H9 (cell line): ENCODE measurements around the gene LRRC45. TPM values are rescaled to one million over a fixed set of nuclear protein-coding genes. Genes with fewer than 3 reads are reported as not detected.

Source experiments
- DNase-seq: peaks from one replicate; pipeline ENCODE4 v3.0.0-alpha.2; 2017
- H2AFZ ChIP-seq: one replicate; pipeline ENCODE4 v1.6.1; 2013; ENCODE audit warnings: mild to moderate bottlenecking, low read length, control low read depth, moderate library complexity
- H2AK5ac ChIP-seq: 2 replicates; pipeline ENCODE4 v1.6.1; 2013; ENCODE audit warnings: low read length, control low read depth, mixed read lengths; ENCODE audit not compliant: insufficient read length
- H2BK120ac ChIP-seq: one replicate; pipeline ENCODE4 v1.6.1; 2013; ENCODE audit warnings: low read depth, mild to moderate bottlenecking, low read length, control low read depth, inconsistent platforms; ENCODE audit not compliant: poor library complexity, severe bottlenecking
- H2BK12ac ChIP-seq: 2 replicates; pipeline ENCODE4 v1.6.1; 2013; ENCODE audit warnings: low read length, control low read depth, mixed read lengths, low read depth; ENCODE audit not compliant: insufficient read length
- H2BK15ac ChIP-seq: 2 replicates; pipeline ENCODE4 v1.6.1; 2013; ENCODE audit warnings: low read depth, low read length, control low read depth
- H2BK20ac ChIP-seq: one replicate; pipeline ENCODE4 v1.6.1; 2013; ENCODE audit warnings: low read depth, mild to moderate bottlenecking, low read length, control low read depth, inconsistent platforms; ENCODE audit not compliant: poor library complexity, severe bottlenecking
- H2BK5ac ChIP-seq: 2 replicates; pipeline ENCODE4 v1.6.1; 2013; ENCODE audit warnings: low read length, control low read depth, mixed read lengths; ENCODE audit not compliant: insufficient read length
- H3K14ac ChIP-seq: 2 replicates; pipeline ENCODE4 v1.6.1; 2013; ENCODE audit warnings: low read length, control low read depth; ENCODE audit not compliant: insufficient read depth
- H3K18ac ChIP-seq: 2 replicates; pipeline ENCODE4 v1.6.1; 2013; ENCODE audit warnings: low read depth, mild to moderate bottlenecking, mixed read lengths, low read length, control low read depth; ENCODE audit not compliant: insufficient read length
- H3K23ac ChIP-seq: 2 replicates; pipeline ENCODE4 v1.6.1; 2013; ENCODE audit warnings: low read length, control low read depth, mixed read lengths, low read depth; ENCODE audit not compliant: insufficient read length
- H3K23me2 ChIP-seq: 2 replicates; pipeline ENCODE4 v1.6.1; 2013; ENCODE audit warnings: low read depth, mild to moderate bottlenecking, mixed read lengths, low read length, control low read depth; ENCODE audit not compliant: insufficient read length, poor library complexity, severe bottlenecking
- H3K27ac ChIP-seq: 2 replicates; pipeline ENCODE4 v1.5.1; 2013; ENCODE audit warnings: low read length, control low read depth, mixed read lengths, low read depth; ENCODE audit not compliant: insufficient read length
- H3K27me3 ChIP-seq: 2 replicates; pipeline ENCODE4 v1.6.1; 2013; ENCODE audit warnings: low read length, control low read depth, inconsistent platforms; ENCODE audit not compliant: insufficient read depth
- H3K4ac ChIP-seq: 2 replicates; pipeline ENCODE4 v1.6.1; 2013; ENCODE audit warnings: low read depth, mild to moderate bottlenecking, control low read depth, inconsistent platforms, low read length, moderate library complexity
- H3K4me1 ChIP-seq: 2 replicates; pipeline ENCODE4 v1.6.1; 2013; ENCODE audit warnings: low read length, control low read depth, inconsistent platforms; ENCODE audit not compliant: insufficient read depth
- H3K4me2 ChIP-seq: 2 replicates; pipeline ENCODE4 v1.6.1; 2013; ENCODE audit warnings: low read length, control low read depth, mixed read lengths; ENCODE audit not compliant: insufficient read length, insufficient read depth
- H3K56ac ChIP-seq: 2 replicates; pipeline ENCODE4 v1.6.1; 2013; ENCODE audit warnings: low read depth, mild to moderate bottlenecking, mixed read lengths, low read length, control low read depth; ENCODE audit not compliant: insufficient read length
- H3K79me1 ChIP-seq: 2 replicates; pipeline ENCODE4 v1.6.1; 2013; ENCODE audit warnings: low read depth, mild to moderate bottlenecking, moderate library complexity, low read length, control low read depth, inconsistent platforms; ENCODE audit not compliant: insufficient read depth, poor library complexity, severe bottlenecking
- H3K79me2 ChIP-seq: 2 replicates; pipeline ENCODE4 v1.6.1; 2013; ENCODE audit warnings: low read length, control low read depth, inconsistent platforms; ENCODE audit not compliant: insufficient read depth
- H3K9ac ChIP-seq: 2 replicates; pipeline ENCODE4 v1.6.1; 2013; ENCODE audit warnings: low read length, control low read depth, mixed read lengths; ENCODE audit not compliant: insufficient read length; ENCODE audit errors: extremely low read depth
- H3K9me3 ChIP-seq: one replicate; pipeline ENCODE4 v1.6.1; 2013; ENCODE audit warnings: low read depth, low read length, inconsistent platforms; ENCODE audit not compliant: control insufficient read depth
- H3T11ph ChIP-seq: one replicate; pipeline ENCODE4 v1.6.1; 2013; ENCODE audit warnings: mild to moderate bottlenecking, low read length, control low read depth, inconsistent platforms
- H4K20me1 ChIP-seq: one replicate; pipeline ENCODE4 v1.6.1; 2013; ENCODE audit not compliant: control insufficient read depth, insufficient read length, insufficient read depth
- H4K5ac ChIP-seq: 2 replicates; pipeline ENCODE4 v1.6.1; 2013; ENCODE audit warnings: low read depth, mild to moderate bottlenecking, mixed read lengths, low read length, control low read depth; ENCODE audit not compliant: insufficient read length
- H4K8ac ChIP-seq: replicated peaks from 2 replicates; pipeline ENCODE4 v1.6.1; 2013; ENCODE audit warnings: low read length, control low read depth, mixed read lengths, low read depth; ENCODE audit not compliant: insufficient read length
- H4K91ac ChIP-seq: 2 replicates; pipeline ENCODE4 v1.6.1; 2013; ENCODE audit warnings: low read depth, mild to moderate bottlenecking, moderate library complexity, mixed read lengths, low read length, control low read depth; ENCODE audit not compliant: insufficient read length
- H3K27ac Mint-ChIP-seq, 3 experiments: 2 replicates in 2 of 3; 3 replicates in 1 of 3; pipeline ENCODE4 v1.8.0; 2020 to 2021; ENCODE audit warnings: mixed read lengths in 3 of 3, mild to moderate bottlenecking in 1 of 3, moderate library complexity in 1 of 3
- H3K27me3 Mint-ChIP-seq: 2 replicates; pipeline ENCODE4 v1.8.0; 2021; ENCODE audit warnings: low read depth, mild to moderate bottlenecking, moderate library complexity, mixed read lengths
- H3K36me3 Mint-ChIP-seq, 3 experiments: 2 replicates in 2 of 3; 3 replicates in 1 of 3; pipeline ENCODE4 v1.8.0; 2020 to 2021; ENCODE audit warnings: low read depth in 3 of 3, mixed read lengths in 3 of 3; ENCODE audit not compliant: insufficient read depth in 1 of 3
- H3K4me1 Mint-ChIP-seq, 2 experiments: 2 replicates each; pipeline ENCODE4 v1.8.0; 2020; ENCODE audit warnings: mixed read lengths in 2 of 2
- H3K4me3 Mint-ChIP-seq, 2 experiments: 2 replicates in 1 of 2; 3 replicates in 1 of 2; pipeline ENCODE4 v1.8.0; 2020 to 2021; ENCODE audit warnings: mild to moderate bottlenecking in 2 of 2, mixed read lengths in 2 of 2, moderate library complexity in 1 of 2
- H3K9me3 Mint-ChIP-seq, 2 experiments: 2 replicates in 1 of 2; 3 replicates in 1 of 2; pipeline ENCODE4 v1.8.0; 2020; ENCODE audit warnings: mild to moderate bottlenecking in 2 of 2, mixed read lengths in 2 of 2, moderate library complexity in 1 of 2
- CTCF ChIP-seq: fragments of 200-600 bp; sonication (generic); conservative IDR thresholded peaks from 3 replicates; pipeline ENCODE4 v1.8.0; 2021; ENCODE audit warnings: antibody characterized with exemption, mild to moderate bottlenecking
- WGBS: extraction: QIAGEN DNeasy Blood & Tissue Kit; methylation state at CpG from one replicate; pipeline ENCODE4 v1.1.7; 2013; ENCODE audit warnings: missing lambda C conversion rate, low lambda C conversion rate, mixed read lengths; ENCODE audit not compliant: insufficient read length; ENCODE audit errors: extremely low coverage; 5-methylcytosine and 5-hydroxymethylcytosine counted together
- total RNA-seq: library from RNA; stranded (reverse); gene quantifications from 2 replicates; pipeline ENCODE4 v1.2.1, GENCODE V29; 2021

The LRRC45 gene
- total RNA-seq, 1 experiment from 2014 or later: 28.7 TPM

- peaks cover 8 to 24% (median 16%) of the 10 kb centered on the region in 3 experiments; a peak in 6 of 7 replicates for H3K36me3 Mint-ChIP-seq
- no peak overlapping the region for H3K4ac ChIP-seq
- H3K79me2 ChIP-seq: no peaks in the 10 kb centered on the region
- peak overlapping the region; percentile 55 for H3K9ac ChIP-seq
- peak overlapping the region; percentile 66; the same call in 1 of the 2 replicates for H3K14ac ChIP-seq
- H3K56ac ChIP-seq: no peak overlapping the region
- H2BK12ac ChIP-seq: no peak overlapping the region
- no peak overlapping the region for H2BK15ac ChIP-seq
- H3K27me3 Mint-ChIP-seq: peaks cover 4% of the 10 kb centered on the region
- H3K4me1 Mint-ChIP-seq: peaks cover 2 to 19% of the 10 kb centered on the region in 2 experiments
- no peak overlapping the region for H2AK5ac ChIP-seq
- peak overlapping the region; percentile 60 to 77 for H3K4me3 Mint-ChIP-seq
- TF ChIP-seq CTCF: no peak
- peak overlapping the region; percentile 65 for H3K4me2 ChIP-seq
- no peak overlapping the region for H2BK5ac ChIP-seq
- no peaks in the 10 kb centered on the region; the same call in 1 of the 2 replicates for H3K27me3 ChIP-seq
- H3K23ac ChIP-seq: no peak overlapping the region
- no peaks in the 10 kb centered on the region for H3K9me3 Mint-ChIP-seq
- H4K5ac ChIP-seq: no peak overlapping the region
- H2BK120ac ChIP-seq: no peak overlapping the region
- no peak overlapping the region for H4K8ac ChIP-seq
- no peak overlapping the region for H2BK20ac ChIP-seq
- peak overlapping the region; percentile 7 for H3K18ac ChIP-seq
- no peak overlapping the region for H2AFZ ChIP-seq
- no peaks in the 10 kb centered on the region for H4K20me1 ChIP-seq
- H3K4me1 ChIP-seq: no peaks in the 10 kb centered on the region
- H3K23me2 ChIP-seq: peaks cover 8% of the 10 kb centered on the region
- DNase-seq: peak; percentile 91
- H3T11ph ChIP-seq: no peak overlapping the region
- H3K27ac ChIP-seq: no peak overlapping the region
- H4K91ac ChIP-seq: no peak overlapping the region
- no peaks in the 10 kb centered on the region for H3K79me1 ChIP-seq
- WGBS: no CpG with 5 or more reads among the region's 59 CpGs
- H3K27ac Mint-ChIP-seq: no peak overlapping the region
- no peaks in the 10 kb centered on the region for H3K9me3 ChIP-seq
These were observed 9.0 kb downstream of the LRRC45 start for GRCh38 chr17:82031885-82032627.
